Activated naive CD8-positive, alpha-beta T cell treated with anti-CD3 and anti-CD28 coated beads, Interleukin-2, amount 50 U/mL, for 16 hours (primary cell): Measurements from ENCODE around the gene CGN.

Experiments used
- DNase-seq: peaks from one replicate; pipeline ENCODE4 v3.0.0-alpha.2; 2020; ENCODE audit warnings: low read depth, low spot score

The CGN gene

DNA sequence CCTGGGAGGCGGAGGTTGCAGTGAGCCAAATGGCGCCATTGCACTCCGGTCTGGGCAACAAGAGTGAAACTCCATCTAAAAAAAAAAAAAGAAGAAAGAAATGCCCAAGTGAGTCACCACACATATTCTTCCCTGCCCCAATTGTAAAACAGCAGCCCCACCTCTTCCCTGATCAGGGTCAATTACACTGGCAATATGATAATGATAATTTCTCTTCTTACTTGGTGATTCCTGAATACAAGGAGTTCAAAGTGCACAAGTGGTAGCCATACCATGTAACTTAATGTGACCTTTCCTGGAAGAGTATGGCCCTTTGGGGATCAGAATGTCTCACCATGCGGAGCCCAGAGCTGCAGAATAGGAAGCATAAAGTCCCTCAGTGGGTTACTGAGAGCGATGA, 11.8 kb upstream of the CGN start:
- DNase-seq = no peak

DNA sequence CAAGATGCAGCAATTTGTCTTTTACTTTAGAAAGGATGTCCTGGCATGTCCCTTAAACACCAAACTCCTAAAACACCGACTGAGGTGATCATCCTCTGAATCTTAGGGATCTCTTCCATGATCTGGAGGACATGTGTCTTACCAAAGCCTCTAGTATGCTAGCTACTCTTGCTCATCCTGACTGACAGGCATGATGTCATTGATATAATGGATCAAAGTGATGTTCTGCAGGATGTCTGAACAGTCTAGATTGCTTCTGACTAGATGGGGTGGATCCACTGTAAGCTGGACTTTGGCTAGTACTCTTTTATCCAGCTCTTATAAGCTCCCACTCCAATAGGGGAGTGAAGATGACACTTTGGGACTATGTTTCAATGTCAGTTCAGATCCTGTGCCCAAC, 11.3 kb upstream of the CGN start:
- DNase-seq = no peak

DNA sequence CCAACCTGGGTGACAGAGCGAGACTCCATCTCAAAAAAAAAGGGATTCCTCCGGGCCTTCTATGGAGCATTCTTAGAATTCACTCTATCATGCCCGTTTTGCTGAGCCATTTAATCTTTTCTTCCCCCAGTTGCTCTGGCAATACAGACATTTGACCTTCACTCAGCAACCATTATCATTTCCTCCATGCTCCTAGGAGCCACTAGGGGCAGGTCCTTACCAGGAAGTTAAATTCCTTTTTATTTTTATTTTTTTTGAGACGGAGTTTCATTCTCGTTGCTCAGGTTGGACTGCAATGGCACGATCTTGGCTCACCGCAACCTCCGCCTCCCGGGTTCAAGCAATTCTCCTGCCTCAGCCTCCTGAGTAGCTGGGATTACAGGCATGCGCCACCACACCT, 9.7 kb upstream of the CGN start:
- DNase-seq = no peak

DNA sequence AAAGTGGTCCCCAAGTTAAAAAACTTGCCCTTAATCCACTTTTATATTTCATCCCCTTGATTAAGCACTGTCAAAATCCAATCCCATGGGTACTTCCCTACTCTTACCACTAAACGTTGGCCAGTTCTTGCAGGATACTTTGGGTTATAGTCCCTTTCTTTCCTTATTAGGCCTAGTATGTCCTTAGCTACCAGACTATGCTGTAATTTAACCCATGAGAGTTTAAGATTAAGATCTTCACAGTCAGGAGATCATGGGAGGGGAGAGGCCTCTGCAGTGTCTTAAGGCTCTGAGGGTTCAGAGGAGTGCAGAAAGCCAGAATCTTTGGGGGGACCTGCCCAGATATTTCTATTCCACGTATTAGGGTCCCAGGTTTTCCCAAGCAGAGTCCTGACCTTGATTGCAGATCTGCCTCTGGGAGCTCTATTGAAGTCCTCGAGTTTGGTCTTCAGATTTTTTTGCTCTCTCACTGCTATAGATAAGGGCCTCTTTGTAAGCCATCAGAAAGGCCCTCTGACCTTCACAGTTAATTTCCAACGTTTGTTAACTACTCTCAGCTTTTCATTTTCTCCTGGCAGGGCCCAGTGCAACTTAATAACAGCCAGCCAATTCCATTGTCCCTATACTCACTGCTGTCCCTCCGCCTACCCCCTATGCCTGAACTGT, 9.0 kb upstream of the CGN start:
- no peak for DNase-seq

DNA sequence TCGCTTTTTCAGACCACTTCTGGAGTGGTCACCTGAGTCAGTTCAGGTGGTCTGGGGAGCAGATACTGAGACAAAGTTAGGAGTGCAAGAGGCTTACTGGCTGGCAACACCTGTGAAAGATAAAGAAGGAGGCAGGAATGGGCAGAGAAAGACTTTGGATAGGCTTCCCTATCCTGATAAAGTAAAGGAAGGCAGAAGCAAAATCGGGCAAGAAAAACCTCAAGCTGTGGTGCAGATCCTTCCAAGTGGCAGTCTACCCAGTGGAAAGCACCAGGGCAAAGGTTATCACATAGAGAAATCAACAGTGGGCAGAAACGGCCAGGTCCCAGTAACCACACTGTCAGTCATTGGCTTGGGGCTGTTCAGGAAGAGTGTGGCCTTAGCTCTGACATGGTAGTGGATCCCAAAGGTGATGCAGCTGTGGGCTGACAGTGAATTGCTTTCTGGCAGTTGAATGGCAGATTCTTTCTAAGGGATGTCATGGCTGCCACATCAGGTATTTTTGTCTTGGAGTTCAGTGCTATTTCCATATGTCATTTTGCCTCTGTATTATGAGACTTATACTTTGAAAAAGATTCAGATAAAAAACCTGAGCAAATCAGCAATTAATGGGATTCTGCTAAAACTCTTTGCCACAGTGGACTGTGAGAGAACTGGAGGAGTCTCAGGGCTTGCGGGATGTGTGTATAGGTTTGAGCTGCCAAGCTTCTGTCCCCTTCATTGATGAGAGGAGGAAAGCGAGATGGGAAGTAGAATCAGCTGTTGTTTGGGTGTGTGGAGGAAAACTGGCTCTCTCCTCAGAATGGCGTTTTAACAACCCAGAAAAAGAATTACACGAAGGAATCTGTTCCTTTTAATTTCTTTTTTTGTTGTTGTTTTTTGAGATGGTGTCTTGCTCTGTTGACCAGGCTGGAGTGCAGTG, 8.1 kb upstream of the CGN start:
- DNase-seq = no peak

DNA sequence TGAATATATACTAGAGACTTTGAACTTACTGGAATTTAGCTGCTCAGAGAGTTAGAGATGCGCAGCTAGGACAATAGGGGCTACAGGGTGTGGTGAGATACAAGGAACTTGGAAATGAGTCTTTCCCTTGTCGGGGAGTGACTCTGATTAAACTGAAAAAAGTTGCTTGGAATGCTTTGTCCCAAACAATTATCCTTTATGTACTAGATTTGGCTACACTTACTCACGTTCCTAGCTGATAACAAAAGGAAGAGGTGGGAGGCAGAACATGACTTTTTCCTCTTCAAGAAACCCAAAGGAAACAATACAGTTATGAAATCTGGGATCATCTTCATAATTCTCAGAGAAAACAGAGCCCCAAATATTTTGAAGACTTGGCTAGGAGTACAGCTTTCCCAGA, 6.9 kb upstream of the CGN start:
- DNase-seq = no peak

DNA sequence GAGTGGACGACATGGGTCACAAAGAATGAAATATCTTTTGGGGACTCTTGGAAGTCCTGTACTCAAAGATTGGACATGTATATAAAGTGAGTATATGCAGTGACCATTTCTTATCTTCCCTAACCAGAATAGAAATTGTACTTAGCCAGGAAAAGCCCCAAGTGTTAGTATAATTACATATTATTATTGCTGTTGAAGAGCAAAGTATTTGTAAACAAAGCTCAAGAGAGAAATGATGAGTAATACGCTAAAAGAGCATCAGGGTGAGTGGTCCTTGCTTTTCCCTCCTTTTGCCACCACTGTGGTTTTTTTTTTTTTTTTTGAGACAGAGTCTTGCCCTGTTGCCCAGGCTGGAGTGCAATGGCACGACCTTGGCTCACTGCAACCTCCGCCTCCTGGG, 6.4 kb upstream of the CGN start:
- DNase-seq = no peak

DNA sequence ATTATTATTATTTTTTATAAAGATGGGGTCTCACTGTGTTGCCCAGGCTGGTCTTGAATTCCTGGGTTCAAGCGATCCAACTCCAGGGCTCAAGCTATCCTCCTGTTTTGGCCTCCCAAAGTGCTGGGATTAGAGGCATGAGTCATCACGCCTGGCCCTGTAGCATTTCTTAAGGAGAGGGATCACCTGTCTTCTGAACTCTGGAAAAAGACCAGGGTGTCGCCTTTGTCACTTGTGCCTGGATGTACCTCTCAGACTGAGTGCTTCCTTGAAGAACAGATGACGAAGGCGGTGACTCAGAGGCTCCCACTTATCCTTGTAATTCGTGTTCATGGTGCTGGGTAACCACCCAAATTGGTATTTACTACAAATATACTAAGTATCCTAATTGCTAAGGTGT, 2.4 kb upstream of the CGN start:
- DNase-seq = no peak

DNA sequence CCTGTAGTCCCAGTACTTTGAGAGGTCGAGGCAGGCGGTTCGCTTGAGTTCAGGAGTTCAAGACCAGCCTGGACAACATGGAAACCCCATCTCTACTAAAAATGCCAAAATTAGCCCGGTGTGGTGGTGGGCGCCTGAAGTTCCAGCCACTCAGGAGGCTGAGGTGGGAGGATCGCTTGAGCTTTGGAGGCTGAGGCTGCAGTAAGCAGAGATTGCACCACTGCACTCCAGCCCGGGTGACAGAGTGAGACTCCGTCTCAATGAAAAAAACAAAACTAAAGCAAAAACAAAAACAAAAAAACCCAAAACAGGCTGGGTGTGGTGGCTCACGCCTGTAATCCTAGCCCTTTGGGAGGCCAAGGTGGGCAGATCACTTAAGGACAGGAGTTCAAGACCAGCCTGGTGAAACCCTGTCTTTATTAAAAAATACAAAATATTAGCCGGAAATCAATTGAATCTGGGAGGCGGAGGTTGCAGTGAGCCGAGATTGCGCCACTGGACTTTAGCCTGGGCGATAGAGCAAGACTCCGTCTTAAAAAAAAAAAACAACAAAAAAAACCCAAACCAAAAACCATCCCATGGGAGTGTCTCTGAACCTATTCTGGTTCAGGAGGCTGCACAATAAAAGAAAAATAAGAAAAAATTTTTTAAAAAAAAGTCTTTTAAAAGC, 1.7 kb upstream of the CGN start:
- no peak for DNase-seq

DNA sequence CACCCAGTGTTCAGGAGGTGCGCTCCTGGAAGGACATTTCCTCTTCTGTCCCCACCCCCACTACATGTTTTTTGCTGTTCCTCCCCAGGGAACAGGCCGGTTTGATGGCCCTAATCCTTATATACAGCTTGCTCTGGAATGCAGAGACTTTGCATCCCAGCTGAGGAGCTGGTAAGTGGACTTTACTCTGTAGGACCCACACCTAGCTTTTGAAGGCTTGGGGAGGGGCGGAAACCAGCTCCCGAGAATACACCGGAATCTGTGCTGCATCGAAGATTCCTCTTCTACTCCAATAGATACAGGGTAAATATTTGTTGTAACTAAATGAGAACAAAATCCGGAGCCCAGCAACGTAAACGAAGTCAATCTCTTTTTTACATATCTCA, 1.2 kb upstream of the CGN start:
- no peak for DNase-seq

DNA sequence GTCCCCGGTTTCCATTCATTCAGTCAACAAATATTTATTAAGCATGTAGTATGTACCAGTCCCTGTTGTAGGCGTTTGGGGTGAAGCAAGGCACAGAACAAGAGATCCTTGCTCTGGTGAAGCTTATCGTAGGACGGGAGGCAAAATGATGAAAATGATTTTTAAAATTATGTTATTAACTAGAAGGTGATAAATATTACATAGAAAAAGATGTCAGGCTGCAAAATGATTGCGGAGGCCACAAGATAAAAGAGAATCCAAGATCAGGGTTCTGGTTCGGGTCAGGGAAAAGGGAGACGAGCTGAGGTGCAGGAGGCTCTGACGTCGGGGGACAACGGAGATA, 602 bp upstream of the CGN start:
- DNase-seq = no peak

DNA sequence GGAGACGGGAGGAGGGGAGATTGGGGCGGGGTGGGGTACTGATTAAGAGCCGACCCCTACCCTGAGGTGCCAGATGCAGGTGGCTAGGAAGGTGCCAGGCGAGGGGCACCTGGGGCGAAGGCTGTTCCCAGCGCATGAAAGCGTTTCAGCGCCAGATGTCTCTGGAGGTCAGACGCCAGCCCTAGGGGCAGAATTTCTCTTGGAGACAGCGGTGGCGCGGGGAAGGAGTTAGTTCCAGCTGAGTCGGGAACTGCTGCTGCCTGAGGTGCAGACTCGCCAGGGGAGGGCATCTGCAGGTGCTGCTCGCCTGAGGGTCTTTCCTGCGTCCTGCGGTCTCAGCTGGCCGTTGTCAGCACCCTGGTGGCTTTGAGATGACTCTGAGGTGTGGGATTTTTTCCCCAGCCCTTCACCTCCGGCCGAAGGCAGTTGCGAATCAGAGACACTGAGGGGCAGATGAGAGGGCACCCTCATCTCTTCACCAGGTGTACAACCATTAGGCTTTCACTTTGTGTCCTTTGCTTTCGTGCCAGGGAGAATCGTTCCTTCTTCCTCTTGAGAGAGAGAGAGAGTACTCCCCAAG, 539 bp downstream of the CGN start:
- no peak for DNase-seq

DNA sequence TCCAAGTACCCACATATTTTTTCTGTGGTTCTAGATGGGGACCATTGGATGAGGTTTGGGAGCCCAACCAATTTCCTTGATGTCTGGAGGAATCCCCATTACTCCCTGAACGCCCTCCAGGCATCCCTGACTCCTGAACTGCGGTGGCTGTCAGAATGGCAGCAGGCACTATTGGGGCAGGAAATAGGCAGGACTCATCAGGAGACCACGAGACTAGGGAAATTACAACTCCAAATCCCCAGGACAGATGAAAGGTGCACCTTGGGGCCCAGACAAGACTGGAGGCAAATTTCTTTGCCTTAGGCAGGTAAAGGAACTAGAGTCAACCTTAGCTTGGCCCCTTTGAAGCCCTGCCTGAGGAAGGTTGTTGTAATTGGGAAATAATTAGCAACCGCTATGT, 1.1 kb downstream of the CGN start:
- no peak for DNase-seq

DNA sequence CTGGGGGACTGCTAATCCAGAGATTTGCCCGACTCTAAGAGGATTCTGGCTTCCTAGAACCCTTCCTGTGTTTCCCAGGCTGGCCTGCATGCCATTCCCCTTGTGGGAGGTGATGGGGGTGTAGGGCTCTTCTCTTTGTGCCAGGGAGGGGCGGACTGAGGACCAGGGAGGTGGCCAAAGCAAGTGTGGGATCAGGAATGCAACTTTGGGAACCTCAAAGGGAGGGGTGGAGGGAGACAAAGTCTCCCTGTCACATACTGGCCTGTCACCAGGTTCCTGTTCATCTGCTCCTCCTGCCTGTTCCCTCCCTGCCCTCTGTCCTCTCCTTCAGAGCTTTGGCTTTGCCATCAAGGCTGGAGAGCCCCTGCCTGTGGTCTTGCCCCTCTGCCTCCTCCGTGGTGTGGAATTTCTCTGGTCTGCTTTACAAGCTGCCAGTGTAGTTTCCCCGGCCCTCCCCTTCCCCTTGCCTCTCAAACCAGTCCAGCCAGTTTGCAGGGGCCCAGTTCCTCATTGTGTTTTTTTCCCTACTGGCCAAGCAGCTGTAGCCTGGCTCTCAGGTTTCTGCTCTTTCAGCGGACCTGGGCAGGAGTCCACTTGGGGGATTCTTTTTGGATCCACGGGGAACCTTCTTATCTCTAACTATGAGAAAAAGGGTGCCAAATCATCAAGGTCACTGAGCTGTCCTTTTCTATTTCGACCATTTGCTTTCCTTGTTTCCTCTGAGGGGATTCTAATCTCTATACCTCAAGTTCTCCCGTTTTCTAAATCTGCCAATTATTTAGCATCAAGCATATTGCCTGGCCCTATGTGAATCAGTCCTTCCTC, 1.8 kb downstream of the CGN start:
- DNase-seq = no peak

DNA sequence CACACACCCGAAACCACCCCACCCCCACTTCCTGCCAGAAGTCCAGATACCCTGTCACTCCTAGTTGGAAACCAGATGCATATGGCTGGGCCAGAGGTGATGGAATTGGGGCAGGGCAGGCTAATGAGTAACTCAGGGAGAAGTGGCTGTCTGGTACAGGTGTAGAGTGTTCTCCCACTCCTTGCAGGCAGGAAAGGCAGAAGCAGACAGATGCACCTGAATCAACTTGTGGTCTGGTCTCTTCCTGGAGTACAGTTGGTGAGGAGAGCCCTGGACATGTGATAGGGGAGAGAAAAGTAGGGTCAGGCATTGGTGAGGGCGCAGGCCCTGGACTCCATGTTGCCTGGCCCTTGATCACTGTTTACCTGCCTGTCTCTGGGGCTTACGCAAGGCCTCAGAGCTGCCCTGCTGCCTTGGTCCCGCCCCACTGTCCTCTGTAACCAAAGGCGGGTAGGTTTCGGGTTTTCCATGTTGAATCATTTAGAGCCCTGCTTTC, 2.5 kb downstream of the CGN start:
- DNase-seq = no peak

DNA sequence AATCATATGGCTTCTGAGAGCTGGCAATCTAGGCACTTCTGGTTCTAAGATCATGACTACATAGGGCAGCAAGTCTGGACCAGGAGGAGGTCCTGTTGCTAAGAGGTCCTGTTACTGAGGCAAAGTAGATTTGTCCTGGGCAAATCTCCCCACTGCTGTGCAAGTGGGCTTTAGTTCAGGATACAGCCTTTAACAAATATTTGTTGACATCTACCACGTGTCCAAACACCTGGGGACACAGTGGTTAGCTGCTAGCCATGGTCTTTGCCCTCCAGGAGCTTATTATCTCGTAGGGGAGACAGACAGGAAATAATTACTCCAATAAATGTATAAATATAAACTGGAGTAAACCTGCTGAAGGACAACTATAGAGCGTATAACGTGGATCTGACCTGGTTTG, 3.2 kb downstream of the CGN start:
- DNase-seq = no peak

DNA sequence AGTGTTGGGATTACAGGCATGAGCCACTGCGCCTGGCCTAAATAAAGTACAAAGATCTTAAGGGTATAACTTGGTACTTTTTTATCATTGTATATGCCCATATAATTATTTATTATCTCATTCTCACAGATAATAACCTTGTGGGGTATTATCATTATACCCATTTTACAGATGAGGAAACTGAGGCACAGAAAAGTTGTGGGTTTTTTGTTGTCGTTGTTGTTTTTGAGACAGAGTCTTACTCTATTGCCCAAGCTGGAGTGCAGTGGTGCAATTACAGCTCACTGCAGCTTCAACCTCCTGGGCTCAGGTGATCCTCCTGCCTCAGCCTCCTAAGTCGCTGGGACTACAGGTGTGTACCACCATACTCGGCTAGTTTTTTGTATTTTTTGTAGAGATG, 4.1 kb downstream of the CGN start:
- DNase-seq = no peak

DNA sequence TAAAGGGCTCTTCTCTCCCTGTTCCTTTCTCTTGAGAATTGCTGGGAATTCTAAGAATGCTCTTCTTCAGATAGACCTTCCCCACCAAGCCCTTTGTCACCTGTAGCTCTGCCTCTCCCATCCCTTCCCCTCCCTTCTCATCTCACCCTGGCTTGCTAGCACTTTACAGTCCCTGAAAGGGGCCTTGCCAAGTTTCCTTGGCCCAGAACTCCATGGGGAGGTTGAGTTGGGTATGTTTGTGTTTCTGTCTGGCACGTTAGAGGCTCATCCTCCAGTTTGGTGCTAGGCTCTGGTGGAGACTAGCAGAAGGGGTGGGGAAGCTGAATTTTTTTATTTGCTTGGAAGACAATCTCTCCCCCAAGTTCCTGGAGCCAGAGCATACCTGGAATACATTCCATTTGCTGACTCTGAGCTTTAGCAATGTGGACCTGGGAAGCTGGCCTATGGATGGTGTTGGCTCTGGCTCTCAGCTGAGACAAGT, 4.9 kb downstream of the CGN start:
- no peak for DNase-seq

DNA sequence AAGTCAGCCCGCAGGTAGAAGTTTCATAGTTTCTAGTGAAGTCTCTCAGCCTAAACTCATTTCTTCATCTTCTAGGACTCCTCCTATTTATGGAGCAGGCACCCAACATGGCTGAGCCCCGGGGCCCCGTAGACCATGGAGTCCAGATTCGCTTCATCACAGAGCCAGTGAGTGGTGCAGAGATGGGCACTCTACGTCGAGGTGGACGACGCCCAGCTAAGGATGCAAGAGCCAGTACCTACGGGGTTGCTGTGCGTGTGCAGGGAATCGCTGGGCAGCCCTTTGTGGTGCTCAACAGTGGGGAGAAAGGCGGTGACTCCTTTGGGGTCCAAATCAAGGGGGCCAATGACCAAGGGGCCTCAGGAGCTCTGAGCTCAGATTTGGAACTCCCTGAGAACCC, 7.2 kb downstream of the CGN start:
- DNase-seq = no peak

DNA sequence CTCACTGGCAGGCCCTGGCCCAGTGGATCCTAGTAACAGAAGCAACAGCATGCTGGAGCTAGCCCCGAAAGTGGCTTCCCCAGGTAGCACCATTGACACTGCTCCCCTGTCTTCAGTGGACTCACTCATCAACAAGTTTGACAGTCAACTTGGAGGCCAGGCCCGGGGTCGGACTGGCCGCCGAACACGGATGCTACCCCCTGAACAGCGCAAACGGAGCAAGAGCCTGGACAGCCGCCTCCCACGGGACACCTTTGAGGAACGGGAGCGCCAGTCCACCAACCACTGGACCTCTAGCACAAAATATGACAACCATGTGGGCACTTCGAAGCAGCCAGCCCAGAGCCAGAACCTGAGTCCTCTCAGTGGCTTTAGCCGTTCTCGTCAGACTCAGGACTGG, 7.7 kb downstream of the CGN start:
- no peak for DNase-seq

DNA sequence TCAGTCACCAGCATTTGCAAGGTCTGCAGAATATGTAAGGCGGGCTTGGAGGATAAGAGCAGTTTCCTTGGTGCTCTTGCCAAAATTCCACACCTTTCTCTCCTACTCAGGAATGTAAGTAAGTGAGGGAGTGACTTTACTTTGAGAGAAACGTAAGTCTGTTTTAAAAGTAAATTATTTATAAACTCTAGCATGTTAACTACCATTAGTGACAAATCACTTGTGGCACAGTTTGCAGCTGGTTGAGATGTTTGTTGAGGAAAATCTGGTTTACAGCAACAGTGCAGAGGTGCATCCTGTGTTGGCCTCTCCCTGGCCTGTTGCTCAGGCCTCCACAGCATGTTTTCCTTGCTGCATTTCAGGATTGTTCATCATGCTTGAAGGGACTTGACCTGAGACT, 8.5 kb downstream of the CGN start:
- no peak for DNase-seq
